ENCODE results near the gene SPAG16. TPM values are rescaled to one million over a fixed set of nuclear protein-coding genes. Genes with fewer than 3 reads are reported as not detected.
A peak's percentile ranks its signal among the peaks of the same experiment; 100 is the strongest.

Gene SPAG16
- polyA plus RNA-seq, 1 of the 3 experiments (the other 2 are of a cell fraction): 29.5 TPM

GRCh38 chr2:214410128-214410775 is 1126.0 kb downstream of the SPAG16 start:
- Histone ChIP-seq H3K4me2 (no peak overlapping the region), H3K9me3 (no peaks in the 10 kb centered on the region), H3K9me2 (no peaks in the 10 kb centered on the region), H3K27me3 (ENCODE audit: insufficient read depth) (no peaks in the 10 kb centered on the region), H3K4me3 (ENCODE audit: low read depth in 2 of 2, low read length in 1 of 2) (peak overlapping the region in 1 of 2 experiments; percentile 33; a peak in 1 of 4 replicates), H3K79me2 (ENCODE audit: insufficient read depth) (no peaks in the 10 kb centered on the region), H3K9ac (no peak overlapping the region), H2AFZ (ENCODE audit: low read depth) (no peak overlapping the region), H3K36me3 (replicated peaks in 1 of 2; ENCODE audit: control insufficient read depth in 1 of 2, insufficient read depth in 2 of 2, low read length in 1 of 2) (no peaks in the 10 kb centered on the region), H4K20me1 (ENCODE audit: insufficient read depth) (no peaks in the 10 kb centered on the region), H3K27ac (ENCODE audit: low read depth in 2 of 2, low read length in 1 of 2) (no peak overlapping the region), H3F3A (replicated peaks; ENCODE audit: insufficient read depth) (no peaks in the 10 kb centered on the region), H3K4me1 (ENCODE audit: control insufficient read depth in 1 of 2, insufficient read depth in 2 of 2, low read depth in 1 of 2, low read length in 1 of 2) (no peaks in the 10 kb centered on the region; a peak in 2 of 4 replicates)
- CTCF ChIA-PET: interaction anchor here (0.7 to 2.4 kb wide), 21 partner anchors 9 to 1158 kb away, joined by 3 to 11 read pairs (median 3); no protein-coding TSS in a partner anchor
- peak; percentile 23 for DNase-seq
- POLR2A ChIA-PET: no interaction called here
- WGBS (ENCODE audit: low lambda C conversion rate): 6% methylated on average over 10 of the region's 13 CpGs
- TF ChIP-seq SMC3 (IDR thresholded peaks at IDR 0.05; ENCODE audit: low read depth, low read length) (peak; percentile 12; the same call in 1 of the 2 replicates), TAF1 (IDR thresholded peaks at IDR 0.05; ENCODE audit: borderline replicate concordance, low read depth, low read length) (no peak), RAD21 (IDR thresholded peaks at IDR 0.05; ENCODE audit: low read length) (peak; percentile 58), CTCF (IDR thresholded peaks at IDR 0.05) (0 out of 2 replicates have a peak, but pooled peaks have one; percentile 16), EZH2phosphoT487 (IDR thresholded peaks at IDR 0.05; ENCODE audit: borderline replicate concordance, low read depth) (no peak), CHD2 (IDR thresholded peaks at IDR 0.05; ENCODE audit: low read length, partially characterized antibody) (no peak), RFX5 (IDR thresholded peaks at IDR 0.05; ENCODE audit: low read length) (no peak)

- CTCF ChIA-PET: interaction anchor here (0.7 to 2.4 kb wide), 17 partner anchors 8 to 1159 kb away, joined by 3 to 11 read pairs (median 4); no protein-coding TSS in a partner anchor
- WGBS (ENCODE audit: low lambda C conversion rate): 3% methylated on average over 19 of the region's 19 CpGs
- TF ChIP-seq JUND (IDR thresholded peaks at IDR 0.05) (no peak), GATA2 (CRISPR knock-in tag; IDR thresholded peaks at IDR 0.05) (no peak), RFX5 (IDR thresholded peaks at IDR 0.05; ENCODE audit: low read length) (no peak), SMC3 (IDR thresholded peaks at IDR 0.05; ENCODE audit: low read depth, low read length) (peak; percentile 33; the same call in 1 of the 2 replicates), MEF2A (IDR thresholded peaks at IDR 0.05; ENCODE audit: borderline replicate concordance, low read depth) (no peak), POLR2AphosphoS5 (IDR thresholded peaks at IDR 0.05; ENCODE audit: low read depth, low read length) (no peak), RXRA (IDR thresholded peaks at IDR 0.05; ENCODE audit: borderline replicate concordance, low read depth) (no peak), FOSL2 (IDR thresholded peaks at IDR 0.05; ENCODE audit: borderline replicate concordance, low read depth) (no peak), MXI1 (IDR thresholded peaks at IDR 0.05; ENCODE audit: low read depth, low read length) (no peak), TCF12 (IDR thresholded peaks at IDR 0.05) (no peak), RAD21 (IDR thresholded peaks at IDR 0.05; ENCODE audit: low read length) (peak; percentile 43), ELF1 (IDR thresholded peaks at IDR 0.05) (no peak), NFIC (IDR thresholded peaks at IDR 0.05; ENCODE audit: borderline replicate concordance) (no peak)
- TF ChIP-seq, protein P1, sequence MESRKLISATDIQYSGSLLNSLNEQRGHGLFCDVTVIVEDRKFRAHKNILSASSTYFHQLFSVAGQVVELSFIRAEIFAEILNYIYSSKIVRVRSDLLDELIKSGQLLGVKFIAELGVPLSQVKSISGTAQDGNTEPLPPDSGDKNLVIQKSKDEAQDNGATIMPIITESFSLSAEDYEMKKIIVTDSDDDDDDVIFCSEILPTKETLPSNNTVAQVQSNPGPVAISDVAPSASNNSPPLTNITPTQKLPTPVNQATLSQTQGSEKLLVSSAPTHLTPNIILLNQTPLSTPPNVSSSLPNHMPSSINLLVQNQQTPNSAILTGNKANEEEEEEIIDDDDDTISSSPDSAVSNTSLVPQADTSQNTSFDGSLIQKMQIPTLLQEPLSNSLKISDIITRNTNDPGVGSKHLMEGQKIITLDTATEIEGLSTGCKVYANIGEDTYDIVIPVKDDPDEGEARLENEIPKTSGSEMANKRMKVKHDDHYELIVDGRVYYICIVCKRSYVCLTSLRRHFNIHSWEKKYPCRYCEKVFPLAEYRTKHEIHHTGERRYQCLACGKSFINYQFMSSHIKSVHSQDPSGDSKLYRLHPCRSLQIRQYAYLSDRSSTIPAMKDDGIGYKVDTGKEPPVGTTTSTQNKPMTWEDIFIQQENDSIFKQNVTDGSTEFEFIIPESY (IDR thresholded peaks at IDR 0.05; ENCODE audit: borderline replicate concordance, low read depth): no peak
- TF ChIP-seq, protein P2, sequence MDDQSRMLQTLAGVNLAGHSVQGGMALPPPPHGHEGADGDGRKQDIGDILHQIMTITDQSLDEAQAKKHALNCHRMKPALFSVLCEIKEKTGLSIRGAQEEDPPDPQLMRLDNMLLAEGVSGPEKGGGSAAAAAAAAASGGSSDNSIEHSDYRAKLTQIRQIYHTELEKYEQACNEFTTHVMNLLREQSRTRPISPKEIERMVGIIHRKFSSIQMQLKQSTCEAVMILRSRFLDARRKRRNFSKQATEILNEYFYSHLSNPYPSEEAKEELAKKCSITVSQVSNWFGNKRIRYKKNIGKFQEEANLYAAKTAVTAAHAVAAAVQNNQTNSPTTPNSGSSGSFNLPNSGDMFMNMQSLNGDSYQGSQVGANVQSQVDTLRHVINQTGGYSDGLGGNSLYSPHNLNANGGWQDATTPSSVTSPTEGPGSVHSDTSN (IDR thresholded peaks at IDR 0.05): no peak
These were observed 1126.8 kb downstream of the SPAG16 start, which contains the start of gene VWC2L for GRCh38 chr2:214410918-214411554. VWC2L (plus strand) TSS chr2:214411054; CDS start chr2:214414194, 3,140 bp downstream.

More at GRCh38 chr2:214410918-214411554, 1126.8 kb downstream of the SPAG16 start, which contains the start of gene VWC2L:
- no peaks in the 10 kb centered on the region for H3F3A ChIP-seq (replicated peaks; ENCODE audit: insufficient read depth)
- H3K4me1 ChIP-seq (ENCODE audit: control insufficient read depth in 1 of 2, insufficient read depth in 2 of 2, low read depth in 1 of 2, low read length in 1 of 2): no peaks in the 10 kb centered on the region; a peak in 2 of 4 replicates
- H3K4me3 ChIP-seq (ENCODE audit: low read depth in 2 of 2, low read length in 1 of 2): peak within 1 kb of the TSS in 1 of 2 experiments; percentile 33; a peak in 1 of 4 replicates
- no peak within 1 kb of the TSS for H3K9ac ChIP-seq
- H4K20me1 ChIP-seq (ENCODE audit: insufficient read depth): no peaks in the 10 kb centered on the region
- no peaks in the 10 kb centered on the region for H3K79me2 ChIP-seq (ENCODE audit: insufficient read depth)
- no peak within 1 kb of the TSS for H3K4me2 ChIP-seq
- DNase-seq: peak; percentile 43
- H3K9me2 ChIP-seq: no peaks in the 10 kb centered on the region
- POLR2A ChIA-PET: no interaction called here
- no peak within 1 kb of the TSS for H2AFZ ChIP-seq (ENCODE audit: low read depth)
- no peaks in the 10 kb centered on the region for H3K27me3 ChIP-seq (ENCODE audit: insufficient read depth)
- H3K9me3 ChIP-seq: no peaks in the 10 kb centered on the region
- H3K27ac ChIP-seq (ENCODE audit: low read depth in 2 of 2, low read length in 1 of 2): no peak within 1 kb of the TSS
- H3K36me3 ChIP-seq (replicated peaks in 1 of 2; ENCODE audit: control insufficient read depth in 1 of 2, insufficient read depth in 2 of 2, low read length in 1 of 2): no peaks in the 10 kb centered on the region
